Stimulated activated CD8-positive, alpha-beta memory T cell treated with anti-CD3 and anti-CD28 coated beads, Interleukin-12 subunit alpha, Interleukin-12 subunit beta, amount 100 ng/mL, for 1 hour (primary cell): ENCODE measurements around the gene EMILIN3.

Source experiments
- DNase-seq: peaks from one replicate; pipeline ENCODE4 v3.0.0-alpha.2; 2020; ENCODE audit warnings: low read depth

The EMILIN3 gene, protein sequence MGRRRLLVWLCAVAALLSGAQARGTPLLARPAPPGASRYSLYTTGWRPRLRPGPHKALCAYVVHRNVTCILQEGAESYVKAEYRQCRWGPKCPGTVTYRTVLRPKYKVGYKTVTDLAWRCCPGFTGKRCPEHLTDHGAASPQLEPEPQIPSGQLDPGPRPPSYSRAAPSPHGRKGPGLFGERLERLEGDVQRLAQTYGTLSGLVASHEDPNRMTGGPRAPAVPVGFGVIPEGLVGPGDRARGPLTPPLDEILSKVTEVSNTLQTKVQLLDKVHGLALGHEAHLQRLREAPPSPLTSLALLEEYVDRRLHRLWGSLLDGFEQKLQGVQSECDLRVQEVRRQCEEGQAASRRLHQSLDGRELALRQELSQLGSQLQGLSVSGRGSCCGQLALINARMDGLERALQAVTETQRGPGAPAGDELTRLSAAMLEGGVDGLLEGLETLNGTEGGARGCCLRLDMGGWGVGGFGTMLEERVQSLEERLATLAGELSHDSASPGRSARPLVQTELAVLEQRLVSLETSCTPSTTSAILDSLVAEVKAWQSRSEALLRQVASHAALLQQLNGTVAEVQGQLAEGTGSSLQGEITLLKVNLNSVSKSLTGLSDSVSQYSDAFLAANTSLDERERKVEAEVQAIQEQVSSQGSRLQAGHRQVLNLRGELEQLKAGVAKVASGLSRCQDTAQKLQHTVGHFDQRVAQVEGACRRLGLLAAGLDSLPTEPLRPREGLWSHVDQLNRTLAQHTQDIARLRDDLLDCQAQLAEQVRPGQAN

GRCh38 chr20:41366546-41367392 lies at the start of gene EMILIN3:
TSS of gene EMILIN3 (minus strand) at chr20:41366818. CDS start at chr20:41366634, 184 bp downstream.
- no peak for DNase-seq

- DNase-seq: no peak
Observed at GRCh38 chr20:41415191-41415590, 48.6 kb upstream of the EMILIN3 start.

DNA sequence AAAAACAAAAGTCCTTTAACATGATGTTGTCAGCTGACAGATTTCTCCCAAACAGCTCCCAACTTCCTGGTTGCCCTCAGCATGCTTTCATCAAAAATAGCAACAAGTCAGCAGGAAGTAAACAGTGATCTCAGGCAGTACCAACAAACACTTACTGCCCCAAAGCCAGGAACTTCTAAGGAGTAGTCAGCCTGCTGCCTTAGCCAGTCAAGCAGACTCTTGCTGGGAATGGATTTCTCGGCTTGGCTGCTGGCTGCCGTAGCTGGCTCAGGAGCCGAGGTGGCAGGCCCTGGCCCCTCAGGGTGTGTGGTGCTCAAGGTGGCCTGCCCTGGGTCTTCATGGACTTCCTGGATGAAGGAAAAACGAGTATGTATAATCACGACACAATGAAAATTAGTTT lies 46.6 kb upstream of the EMILIN3 start:
- no peak for DNase-seq

- DNase-seq: no peak
Observed at GRCh38 chr20:41412324-41413120, 45.9 kb upstream of the EMILIN3 start.

DNA sequence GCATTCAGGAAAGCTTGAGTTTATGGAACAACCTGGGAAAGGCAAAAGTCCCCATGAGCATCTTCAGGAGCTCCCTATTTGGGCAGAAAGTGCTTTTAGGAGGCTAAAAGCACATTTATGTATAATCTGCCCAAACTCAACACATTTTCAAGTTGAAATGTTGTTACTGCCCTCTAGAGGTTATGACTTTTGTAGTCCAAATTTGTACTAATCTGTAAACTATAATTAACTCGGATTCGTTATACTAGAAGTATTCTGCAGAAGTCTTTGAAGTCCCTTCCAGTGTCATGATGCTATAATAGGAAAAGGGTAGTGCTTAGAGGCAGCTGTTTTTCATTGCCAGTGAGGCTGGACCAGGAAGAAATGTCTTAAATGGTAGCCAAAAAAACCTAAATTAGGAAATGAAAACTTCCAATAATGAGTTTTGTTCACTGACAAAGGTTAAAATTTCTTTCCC lies 44.8 kb upstream of the EMILIN3 start:
- no peak for DNase-seq

GRCh38 chr20:41408986-41409385 lies 42.4 kb upstream of the EMILIN3 start:
- no peak for DNase-seq

DNA sequence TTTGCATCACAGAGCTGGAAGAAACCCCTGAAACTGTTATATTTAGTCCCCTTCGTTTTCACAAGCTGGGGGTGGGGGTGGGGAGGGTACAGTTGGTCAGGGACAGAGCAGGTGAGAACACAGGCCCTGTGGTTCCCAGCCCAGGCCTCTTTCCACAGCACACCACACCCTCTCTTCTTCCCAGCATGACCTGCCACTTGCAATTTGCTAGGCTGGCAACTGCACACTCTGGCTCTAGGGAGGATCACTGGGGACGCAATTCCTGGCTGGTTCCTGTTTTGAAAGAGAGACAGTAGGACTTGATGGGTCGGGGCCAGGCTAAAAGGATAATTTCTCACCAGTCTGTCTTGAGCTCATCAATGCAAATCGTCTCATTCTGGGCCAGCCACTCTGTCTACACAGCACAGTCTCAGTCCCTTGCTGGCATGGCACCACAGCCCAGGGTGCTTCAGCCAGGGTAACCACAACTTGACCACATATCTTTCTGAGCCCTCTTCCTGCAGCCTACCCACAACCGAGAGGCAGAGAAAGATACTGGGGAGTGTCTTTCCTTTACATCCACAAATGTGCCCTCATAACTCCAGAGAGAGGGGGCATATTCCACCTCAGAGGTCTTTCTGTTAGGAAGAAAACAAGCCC lies 41.7 kb upstream of the EMILIN3 start:
- no peak for DNase-seq

DNA sequence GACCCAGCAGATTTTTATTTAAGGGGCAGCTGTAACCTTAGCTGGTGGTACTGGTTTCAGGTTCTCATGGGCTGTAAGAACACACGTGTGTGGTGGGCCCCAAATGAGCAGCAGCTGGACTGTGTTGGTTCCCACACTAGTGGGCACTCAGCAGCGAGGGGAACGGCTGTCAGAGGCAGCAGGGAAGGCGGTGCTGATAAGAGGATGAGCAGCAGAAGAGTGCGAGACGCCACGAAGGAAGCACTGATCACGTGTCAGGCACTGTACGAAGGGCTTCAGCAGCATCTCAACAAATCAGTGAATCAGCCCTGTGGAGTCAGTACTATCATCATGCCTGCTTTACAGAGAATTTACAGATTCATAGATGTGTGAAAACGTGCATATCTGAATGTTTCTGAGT lies 41.0 kb upstream of the EMILIN3 start:
- no peak for DNase-seq

DNA sequence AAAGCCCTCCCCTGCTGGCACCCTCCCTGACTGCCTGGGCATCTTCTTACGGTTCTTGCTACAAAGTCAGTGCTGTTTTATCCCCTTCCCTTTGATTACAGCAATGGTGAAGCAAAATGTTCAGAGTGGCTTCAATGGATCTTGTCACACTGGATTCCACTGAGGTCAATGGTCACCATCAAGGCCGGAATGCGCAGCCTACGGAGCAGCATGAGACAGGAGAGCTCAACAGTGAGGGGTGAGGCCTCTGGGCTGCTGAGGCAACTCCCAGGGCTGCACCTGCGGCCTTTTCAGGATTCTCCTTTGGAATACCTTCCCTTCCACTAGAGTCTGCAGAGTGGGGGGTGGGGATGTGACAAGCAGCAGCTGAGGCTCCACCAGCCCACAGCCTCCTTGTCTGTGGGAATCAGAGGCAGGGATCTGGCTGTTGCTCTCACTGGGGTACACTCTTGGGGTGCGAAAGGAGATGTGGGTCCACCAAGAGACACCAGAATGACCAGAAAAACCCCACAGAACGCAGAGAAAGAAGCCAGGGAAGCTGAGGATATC lies 40.4 kb upstream of the EMILIN3 start:
- no peak for DNase-seq

- no peak for DNase-seq
Observed at GRCh38 chr20:41406353-41406752, 39.7 kb upstream of the EMILIN3 start.

GRCh38 chr20:41405436-41405835 lies 38.8 kb upstream of the EMILIN3 start:
- DNase-seq: no peak

GRCh38 chr20:41403604-41404003 lies 37.0 kb upstream of the EMILIN3 start:
- DNase-seq: no peak

- no peak for DNase-seq
Observed at GRCh38 chr20:41398408-41398807, 31.8 kb upstream of the EMILIN3 start.

DNA sequence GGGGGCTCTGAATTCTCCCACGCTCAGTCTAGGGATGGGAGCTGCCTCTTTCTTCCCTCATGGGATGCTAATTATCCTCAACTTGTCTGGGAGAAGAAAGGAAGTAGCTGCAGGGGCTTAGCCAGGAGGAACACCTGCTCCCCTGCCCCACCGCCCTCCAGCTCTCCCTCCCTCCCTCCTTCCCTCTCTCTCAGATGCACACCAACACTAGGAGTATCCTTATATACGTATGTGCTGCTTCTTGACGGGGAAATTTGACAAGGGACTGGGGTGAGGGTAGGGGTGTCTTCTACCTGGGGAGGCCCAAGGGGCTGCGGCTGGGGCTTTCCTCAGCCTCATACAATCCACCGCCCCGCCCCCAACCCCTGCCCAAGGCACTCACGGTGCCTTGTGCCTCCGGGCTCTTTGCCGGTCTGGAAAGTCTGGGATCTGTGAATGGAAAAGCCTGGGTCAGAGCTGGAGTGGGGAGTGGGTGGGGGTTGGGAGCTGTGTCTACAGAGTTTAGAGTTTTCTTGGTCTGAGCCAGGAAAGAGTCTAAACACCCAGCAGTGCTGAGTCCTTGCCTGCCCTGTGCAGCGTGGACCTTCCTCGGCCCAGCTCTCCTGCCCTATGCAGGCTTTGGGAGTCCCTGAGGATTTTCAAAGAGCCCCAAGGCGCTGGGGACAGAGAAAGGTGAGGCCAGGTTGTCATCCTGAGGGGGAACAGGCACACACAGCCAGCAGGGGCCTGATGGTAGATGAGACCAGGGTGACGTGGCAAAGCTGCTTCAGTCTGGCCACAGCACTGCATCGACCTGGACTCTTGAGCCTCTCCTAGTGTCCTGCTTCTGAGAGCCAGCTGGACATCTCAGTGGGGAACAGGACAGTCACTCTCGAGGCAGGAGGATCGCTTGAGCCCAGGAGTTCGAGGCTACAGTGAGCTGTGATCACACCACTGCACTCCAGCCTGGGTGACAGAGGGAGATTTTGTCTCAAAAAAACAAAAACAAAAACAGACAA lies 29.3 kb upstream of the EMILIN3 start:
- no peak for DNase-seq

DNA sequence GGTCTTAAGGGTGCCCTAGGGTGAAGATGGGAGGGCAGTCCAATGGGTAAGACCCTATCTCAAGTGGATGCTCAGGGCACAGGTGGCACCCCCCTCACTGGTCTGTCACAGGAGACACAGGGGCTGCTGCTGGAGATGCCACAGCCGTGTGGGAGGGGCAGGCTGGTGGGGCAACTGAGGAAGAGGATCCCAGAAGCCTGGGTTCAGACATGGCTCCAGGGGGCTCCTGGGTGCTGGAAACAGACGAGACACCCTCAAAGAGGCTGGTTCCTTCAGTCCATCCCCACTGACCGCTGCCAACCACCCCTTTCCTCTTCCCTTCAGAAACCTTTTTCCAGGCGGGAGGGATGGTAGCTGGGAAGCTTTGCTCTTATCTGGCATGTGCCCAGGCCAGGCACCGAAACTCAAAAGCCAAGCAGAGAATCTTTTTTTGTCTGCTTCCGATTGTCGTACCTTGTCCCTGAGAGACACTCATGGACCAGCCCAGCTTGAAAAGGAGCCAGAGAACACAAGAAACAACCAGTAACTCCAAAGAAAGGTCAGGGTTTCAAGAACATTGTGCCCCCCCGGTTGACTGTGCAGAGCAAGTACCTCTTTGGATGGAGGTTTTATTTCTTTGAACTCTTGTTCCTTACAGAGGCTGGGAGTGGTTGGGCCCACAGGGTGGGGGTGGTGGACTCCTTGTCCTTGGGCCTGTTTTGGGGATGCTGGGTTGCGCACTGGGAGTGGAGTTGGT lies 28.5 kb upstream of the EMILIN3 start:
- DNase-seq: no peak

- DNase-seq: no peak
Observed at GRCh38 chr20:41394081-41394480, 27.5 kb upstream of the EMILIN3 start.

DNA sequence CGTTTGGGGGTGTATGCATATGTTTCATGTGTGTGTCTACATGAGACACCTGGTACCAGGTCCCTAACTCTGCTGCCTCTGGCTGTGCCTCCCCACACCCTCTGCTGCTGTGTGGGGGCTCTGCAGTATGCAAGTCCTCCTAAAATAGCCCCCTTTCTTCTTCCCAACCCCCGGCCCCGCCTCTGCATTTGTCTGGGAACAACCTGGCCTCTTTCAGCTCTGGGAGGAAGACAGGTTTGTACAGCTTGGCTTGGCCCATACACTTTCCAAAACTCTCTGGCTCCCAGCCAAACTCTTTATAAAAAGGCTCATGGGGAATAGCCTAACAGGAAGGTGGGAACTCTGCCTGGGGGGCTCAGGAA lies 27.1 kb upstream of the EMILIN3 start:
- no peak for DNase-seq

DNA sequence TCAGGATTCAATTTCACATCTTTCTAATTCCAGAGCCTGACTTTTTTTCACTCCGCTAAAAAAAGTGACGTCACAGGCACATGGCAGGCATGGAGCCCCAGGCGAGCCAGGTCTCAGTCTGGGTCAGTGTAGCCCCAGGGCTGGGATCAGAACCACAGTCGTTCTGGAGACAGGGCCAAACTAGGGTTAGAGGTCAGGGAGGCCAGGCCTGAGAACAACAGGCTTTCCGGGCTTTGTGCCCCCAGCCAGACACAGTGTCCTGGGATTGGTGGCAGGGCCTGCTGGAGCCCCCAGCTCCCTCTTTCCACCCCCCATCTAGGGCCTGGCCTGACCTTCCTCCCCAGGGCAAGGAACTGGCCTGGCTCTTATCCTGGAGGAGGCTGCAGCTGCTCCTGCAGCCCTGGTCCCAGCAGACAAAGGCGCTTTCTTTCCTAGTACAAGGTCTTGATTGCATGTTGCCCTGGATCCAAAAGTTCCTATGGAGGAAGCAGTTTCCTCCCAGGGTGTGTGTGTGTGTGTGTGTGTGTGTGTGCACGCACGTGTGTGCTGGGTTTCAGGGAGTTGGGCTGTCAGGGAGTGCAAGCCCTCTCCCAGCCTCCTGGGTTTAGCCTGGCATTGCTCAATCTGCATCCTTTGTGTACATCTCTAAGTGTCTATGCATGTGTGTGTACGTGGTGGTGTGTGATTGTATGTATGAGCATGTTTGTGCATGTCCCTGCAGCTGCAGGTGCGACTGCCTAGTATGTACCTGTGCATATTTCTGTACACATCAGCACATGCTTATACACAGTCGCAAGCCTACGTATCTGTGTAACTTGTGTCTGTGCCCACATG lies 26.5 kb upstream of the EMILIN3 start:
- no peak for DNase-seq
